ENCODE results near the gene GPR33.

DNA sequence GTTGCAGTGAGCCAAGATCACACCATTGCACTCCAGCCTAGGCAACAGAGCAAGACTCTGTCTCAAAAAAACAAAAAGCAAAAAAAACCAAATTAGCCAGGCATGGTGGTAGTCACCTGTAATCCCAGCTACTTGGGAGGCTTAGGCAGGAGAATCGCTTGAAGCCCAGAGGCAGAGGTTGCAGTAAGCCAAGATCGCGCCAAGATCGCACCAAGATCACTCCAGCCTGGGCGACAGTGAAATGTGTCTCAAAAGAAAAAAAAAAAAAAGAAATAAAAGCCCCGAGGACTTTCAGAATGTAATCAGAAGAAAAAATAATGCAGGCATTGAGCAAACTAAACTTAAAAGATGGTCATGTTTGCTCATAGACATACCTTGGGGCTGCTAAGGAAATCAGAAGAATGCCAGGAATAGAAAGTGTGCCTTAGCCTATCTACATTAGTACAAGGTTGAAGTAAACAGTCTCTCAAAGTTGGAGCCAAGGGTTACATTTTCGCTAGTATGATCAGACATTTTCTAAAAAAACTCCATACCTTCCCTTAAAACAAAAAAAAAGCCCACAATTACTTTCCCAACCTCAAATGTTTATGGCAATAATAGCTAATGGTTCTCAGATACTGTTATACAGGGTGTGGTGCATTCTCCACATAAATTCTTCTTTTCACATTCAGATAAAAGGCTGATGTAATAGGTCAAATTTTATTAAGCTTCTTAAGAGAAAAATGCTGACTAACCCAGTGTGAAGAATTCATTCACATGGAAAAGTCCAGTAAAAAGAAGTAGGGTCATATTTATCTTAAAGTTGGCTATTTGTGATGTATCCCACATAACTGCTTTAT is 46.3 kb downstream of the GPR33 start:
- no peak for TF ChIP-seq POLR2A (IDR thresholded peaks at IDR 0.05; ENCODE audit: extremely low read depth, insufficient read length)
- TF ChIP-seq, protein P1, sequence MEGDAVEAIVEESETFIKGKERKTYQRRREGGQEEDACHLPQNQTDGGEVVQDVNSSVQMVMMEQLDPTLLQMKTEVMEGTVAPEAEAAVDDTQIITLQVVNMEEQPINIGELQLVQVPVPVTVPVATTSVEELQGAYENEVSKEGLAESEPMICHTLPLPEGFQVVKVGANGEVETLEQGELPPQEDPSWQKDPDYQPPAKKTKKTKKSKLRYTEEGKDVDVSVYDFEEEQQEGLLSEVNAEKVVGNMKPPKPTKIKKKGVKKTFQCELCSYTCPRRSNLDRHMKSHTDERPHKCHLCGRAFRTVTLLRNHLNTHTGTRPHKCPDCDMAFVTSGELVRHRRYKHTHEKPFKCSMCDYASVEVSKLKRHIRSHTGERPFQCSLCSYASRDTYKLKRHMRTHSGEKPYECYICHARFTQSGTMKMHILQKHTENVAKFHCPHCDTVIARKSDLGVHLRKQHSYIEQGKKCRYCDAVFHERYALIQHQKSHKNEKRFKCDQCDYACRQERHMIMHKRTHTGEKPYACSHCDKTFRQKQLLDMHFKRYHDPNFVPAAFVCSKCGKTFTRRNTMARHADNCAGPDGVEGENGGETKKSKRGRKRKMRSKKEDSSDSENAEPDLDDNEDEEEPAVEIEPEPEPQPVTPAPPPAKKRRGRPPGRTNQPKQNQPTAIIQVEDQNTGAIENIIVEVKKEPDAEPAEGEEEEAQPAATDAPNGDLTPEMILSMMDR (IDR thresholded peaks at IDR 0.05; ENCODE audit: low read depth, low read length) = no peak
- no peak for TF ChIP-seq MYC (IDR thresholded peaks at IDR 0.05; ENCODE audit: low read depth, low read length)
- TF ChIP-seq, protein P2, sequence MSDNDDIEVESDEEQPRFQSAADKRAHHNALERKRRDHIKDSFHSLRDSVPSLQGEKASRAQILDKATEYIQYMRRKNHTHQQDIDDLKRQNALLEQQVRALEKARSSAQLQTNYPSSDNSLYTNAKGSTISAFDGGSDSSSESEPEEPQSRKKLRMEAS (IDR thresholded peaks at IDR 0.05; ENCODE audit: low read depth, low read length) = no peak

Data from NB4 (cell line).